Spinal cord (tissue), 10 donors: Measurements from ENCODE around the gene GREM2. TPM values are rescaled to one million over a fixed set of nuclear protein-coding genes. Genes with fewer than 3 reads are reported as not detected.

Experiments
- DNase-seq, 6 donors: peaks; one replicate each; pipeline versions ENCODE4 v3.0.0 to v3.0.0-alpha.2; 2013 to 2015; ENCODE audit warnings: low spot score in 6 of 6, low read depth in 4 of 6
- H3K27ac ChIP-seq: one replicate; pipeline ENCODE4 v1.5.1; 2013; ENCODE audit warnings: low read depth, low read length, control low read depth
- H3K27me3 ChIP-seq: one replicate; pipeline ENCODE4 v1.6.1; 2013; ENCODE audit warnings: low read length; ENCODE audit not compliant: control insufficient read depth, insufficient read depth
- H3K36me3 ChIP-seq: one replicate; pipeline ENCODE4 v1.6.1; 2013; ENCODE audit warnings: low read length; ENCODE audit not compliant: control insufficient read depth, insufficient read depth
- H3K4me1 ChIP-seq: one replicate; pipeline ENCODE4 v1.6.1; 2013; ENCODE audit warnings: low read length; ENCODE audit not compliant: control insufficient read depth, insufficient read depth
- H3K4me3 ChIP-seq: one replicate; pipeline ENCODE4 v1.5.1; 2013; ENCODE audit warnings: low read depth, low read length, control low read depth
- H3K9me3 ChIP-seq: one replicate; pipeline ENCODE4 v1.6.1; 2013; ENCODE audit warnings: low read length; ENCODE audit not compliant: control insufficient read depth, insufficient read depth
- WGBS: methylation state at CpG from one replicate; pipeline ENCODE4 v1.1.5; 2013; ENCODE audit warnings: missing lambda C conversion rate; ENCODE audit not compliant: insufficient coverage; 5-methylcytosine and 5-hydroxymethylcytosine counted together
- polyA plus RNA-seq, 2 donors: library from polyadenylated mRNA; unstranded; fragments of 120-200 nt; gene quantifications; one replicate each; pipeline ENCODE4 v1.2.1, GENCODE V29; 2013; ENCODE audit not compliant: insufficient read length in 2 of 2
- total RNA-seq, 2 donors: library from RNA; depleted of rRNA in 1 of 2; stranded (reverse); fragments of 120-200 nt in 1 of 2; fragments of >200 nt in 1 of 2; gene quantifications; one replicate each; pipeline versions ENCODE4 v1.2.3 to v1.2.4, GENCODE V29; 2013 to 2014
- donor health status: healthy.

Gene GREM2
- total and polyA plus RNA-seq, 4 donors: 1.3 to 10.9 (median 8.5) TPM

GRCh38 chr1:240572328-240572727 is 39.6 kb downstream of the GREM2 start:
- WGBS: no CpG with 5 or more reads among the region's 1 CpG
- H3K4me1 ChIP-seq: no peaks in the 10 kb centered on the region

GRCh38 chr1:240571782-240572181 is 40.2 kb downstream of the GREM2 start:
- H3K27me3 ChIP-seq: no peaks in the 10 kb centered on the region
- H3K9me3 ChIP-seq: no peaks in the 10 kb centered on the region
- no peaks in the 10 kb centered on the region for H3K36me3 ChIP-seq
- WGBS: 70% methylated on average over 3 of the region's 5 CpGs
- H3K4me1 ChIP-seq: no peaks in the 10 kb centered on the region
- no peak overlapping the region for H3K27ac ChIP-seq
- no peak overlapping the region for H3K4me3 ChIP-seq
- DNase-seq: no peak

More at GRCh38 chr1:240572328-240572727, 39.6 kb downstream of the GREM2 start:
- Histone ChIP-seq H3K27ac (no peak overlapping the region), H3K36me3 (no peaks in the 10 kb centered on the region), H3K27me3 (no peaks in the 10 kb centered on the region), H3K4me3 (no peak overlapping the region), H3K9me3 (no peaks in the 10 kb centered on the region)
- no peak for DNase-seq

GRCh38 chr1:240567066-240567465 is 44.9 kb downstream of the GREM2 start:
- H3K27me3 ChIP-seq: no peaks in the 10 kb centered on the region
- H3K4me1 ChIP-seq: no peaks in the 10 kb centered on the region
- H3K4me3 ChIP-seq: no peak overlapping the region
- no peak for DNase-seq
- whole genome bisulfite sequencing: no CpG with 5 or more reads among the region's 2 CpGs
- H3K9me3 ChIP-seq: no peaks in the 10 kb centered on the region
- H3K27ac ChIP-seq: no peak overlapping the region
- no peaks in the 10 kb centered on the region for H3K36me3 ChIP-seq

GRCh38 chr1:240562779-240563178 is 49.2 kb downstream of the GREM2 start:
- Histone ChIP-seq H3K27me3 (no peaks in the 10 kb centered on the region), H3K4me3 (no peak overlapping the region), H3K27ac (no peak overlapping the region), H3K36me3 (no peaks in the 10 kb centered on the region), H3K9me3 (no peaks in the 10 kb centered on the region), H3K4me1 (no peaks in the 10 kb centered on the region)
- 97% methylated on average over 3 of the region's 3 CpGs for WGBS
- DNase-seq: no peak

- H3K27ac ChIP-seq: no peak overlapping the region
- H3K9me3 ChIP-seq: no peaks in the 10 kb centered on the region
- H3K4me1 ChIP-seq: no peaks in the 10 kb centered on the region
- no peak for DNase-seq
- no peak overlapping the region for H3K4me3 ChIP-seq
- H3K36me3 ChIP-seq: no peaks in the 10 kb centered on the region
- no peaks in the 10 kb centered on the region for H3K27me3 ChIP-seq
- 67% methylated on average over 5 of the region's 7 CpGs for WGBS
These were observed 49.8 kb downstream of the GREM2 start for GRCh38 chr1:240562111-240562590.

GRCh38 chr1:240559781-240560180 is 52.2 kb downstream of the GREM2 start:
- DNase-seq: no peak
- Histone ChIP-seq H3K9me3 (no peaks in the 10 kb centered on the region), H3K4me1 (no peaks in the 10 kb centered on the region), H3K36me3 (no peaks in the 10 kb centered on the region), H3K4me3 (no peak overlapping the region), H3K27me3 (no peaks in the 10 kb centered on the region), H3K27ac (no peak overlapping the region)
- WGBS: 89% methylated on average over 4 of the region's 5 CpGs

GRCh38 chr1:240555524-240555923 is 56.4 kb downstream of the GREM2 start:
- Histone ChIP-seq H3K27me3 (no peaks in the 10 kb centered on the region), H3K4me1 (no peaks in the 10 kb centered on the region), H3K4me3 (no peak overlapping the region), H3K36me3 (no peaks in the 10 kb centered on the region), H3K27ac (no peak overlapping the region), H3K9me3 (no peaks in the 10 kb centered on the region)
- WGBS: no CpG with 5 or more reads among the region's 2 CpGs
- DNase-seq: no peak

- peak in 1 of 6 donors; percentile 71 for DNase-seq
These were observed 58.6 kb downstream of the GREM2 start for GRCh38 chr1:240553351-240553750.

GRCh38 chr1:240539769-240540414 is 72.1 kb downstream of the GREM2 start:
- DNase-seq: peak in 2 of 6 donors; percentile 26 to 68
- no CpG with 5 or more reads among the region's 3 CpGs for WGBS

More at GRCh38 chr1:240553351-240553750, 58.6 kb downstream of the GREM2 start:
- Histone ChIP-seq H3K4me3 (no peak overlapping the region), H3K9me3 (no peaks in the 10 kb centered on the region), H3K36me3 (no peaks in the 10 kb centered on the region), H3K27ac (no peak overlapping the region), H3K4me1 (no peaks in the 10 kb centered on the region), H3K27me3 (no peaks in the 10 kb centered on the region)
- WGBS: no CpG with 5 or more reads among the region's 2 CpGs

GRCh38 chr1:240538776-240539430 is 73.1 kb downstream of the GREM2 start:
- Histone ChIP-seq H3K36me3 (no peaks in the 10 kb centered on the region), H3K27me3 (no peaks in the 10 kb centered on the region), H3K4me3 (no peak overlapping the region), H3K4me1 (no peaks in the 10 kb centered on the region), H3K27ac (no peak overlapping the region), H3K9me3 (no peaks in the 10 kb centered on the region)
- no CpG with 5 or more reads among the region's 3 CpGs for WGBS
- peak in 2 of 6 donors; percentile 48 to 52 for DNase-seq

More at GRCh38 chr1:240539769-240540414, 72.1 kb downstream of the GREM2 start:
- H3K4me1 ChIP-seq: no peaks in the 10 kb centered on the region
- H3K9me3 ChIP-seq: no peaks in the 10 kb centered on the region
- H3K27ac ChIP-seq: no peak overlapping the region
- no peak overlapping the region for H3K4me3 ChIP-seq
- H3K27me3 ChIP-seq: no peaks in the 10 kb centered on the region
- no peaks in the 10 kb centered on the region for H3K36me3 ChIP-seq
